Retinal pigment epithelial cell (primary cell): Measurements from ENCODE around the gene RNF4.

Experiments
- DNase-seq: peaks from one replicate; pipeline ENCODE4 v3.0.0-alpha.2; 2010; ENCODE audit warnings: low read depth
- H3K4me3 ChIP-seq: 2 replicates; pipeline ENCODE4 v1.5.1; 2011; ENCODE audit warnings: mild to moderate bottlenecking, low read length, control low read depth, moderate library complexity
- CTCF ChIP-seq: conservative IDR thresholded peaks from 2 replicates; pipeline ENCODE4 v1.5.1; 2011; ENCODE audit warnings: low read depth, low read length, control low read depth, inconsistent platforms

The RNF4 gene

GRCh38 chr4:2558301-2558700, 89.4 kb downstream of the RNF4 start:
- TF ChIP-seq CTCF = no peak
- no peak overlapping the region for H3K4me3 ChIP-seq
- no peak for DNase-seq

DNA sequence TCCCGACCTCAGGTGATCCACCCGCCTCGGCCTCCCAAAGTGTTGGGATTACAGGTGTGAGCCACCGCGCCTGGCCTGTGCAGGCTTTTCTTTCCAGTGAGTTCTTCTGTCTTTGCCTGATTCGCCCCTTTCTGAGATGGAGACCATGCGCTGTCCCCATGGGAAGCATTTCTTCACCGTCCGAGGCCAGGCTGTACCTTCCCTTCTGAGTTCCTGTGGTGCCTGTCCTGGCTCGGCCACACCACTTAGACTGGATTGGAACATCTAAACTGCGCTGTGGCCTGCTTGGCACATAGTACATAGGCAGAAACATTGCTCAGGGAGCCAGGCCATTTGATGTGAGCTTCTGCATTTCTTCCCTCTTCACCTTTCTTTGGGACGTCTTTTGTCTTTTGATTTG, 91.3 kb downstream of the RNF4 start:
- no peak for TF ChIP-seq CTCF
- DNase-seq = no peak
- H3K4me3 ChIP-seq = no peak overlapping the region
